ENCODE data around the gene NFASC. TPM values are rescaled to one million over a fixed set of nuclear protein-coding genes. Genes with fewer than 3 reads are reported as not detected.

Gene NFASC
- total and polyA plus RNA-seq, 2 donors (not counting 3 experiments of a cell fraction or from before 2014, with no cell fraction given), result not detected

DNA sequence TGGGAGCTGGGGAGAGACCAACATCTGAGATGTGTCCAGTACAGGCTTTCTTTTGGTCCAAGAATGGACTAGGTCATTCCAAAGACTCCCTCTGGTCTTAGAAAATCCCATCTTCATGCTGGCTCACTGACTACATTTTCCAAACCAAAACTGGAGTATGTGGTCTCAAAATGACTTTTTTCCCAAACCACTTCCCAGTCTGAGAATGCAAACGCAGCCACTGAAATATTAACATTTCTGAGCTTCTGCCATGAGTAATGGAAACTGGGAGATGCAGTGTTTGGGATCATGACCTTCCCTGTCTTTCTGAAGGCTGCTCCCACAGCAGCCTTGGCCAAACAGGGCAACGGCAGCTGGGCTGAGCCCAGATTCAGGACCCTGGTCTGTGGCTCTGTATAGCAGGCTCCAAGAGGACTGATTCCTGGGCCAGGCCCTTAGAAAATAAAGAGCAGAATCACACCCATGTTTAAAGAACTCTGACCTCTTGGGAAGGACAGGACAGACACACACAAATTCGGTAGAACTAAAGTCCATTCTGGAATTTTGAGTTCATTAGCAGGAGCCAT lies 110.3 kb downstream of the NFASC start:
- CTCF ChIA-PET, result interaction anchor here (1.2 to 6.5 kb wide), 4 partner anchors 8 to 81 kb away, joined by 3 to 101 read pairs (median 6); no protein-coding TSS in a partner anchor
- no peak overlapping the region for H3K27ac ChIP-seq (ENCODE audit: insufficient read depth, low read depth, low read length)
- H4K20me1 ChIP-seq (replicated peaks; ENCODE audit: control insufficient read depth, extremely low read depth, insufficient read depth, low read length), result no peaks in the 10 kb centered on the region
- H3K9me1 ChIP-seq (replicated peaks; ENCODE audit: control insufficient read depth, extremely low read depth, insufficient read depth, low read length), result no peaks in the 10 kb centered on the region
- no peak overlapping the region for H3K9ac ChIP-seq (replicated peaks; ENCODE audit: extremely low read depth, insufficient read depth, low read length)
- H3K36me3 ChIP-seq (ENCODE audit: control insufficient read depth in 2 of 2, extremely low read depth in 1 of 2, insufficient read depth in 2 of 2, low read length in 2 of 2), result no peaks in the 10 kb centered on the region
- intact Hi-C loops (cut with micrococcal nuclease), result no loop called here
- FAIRE-seq, result no peak
- H3K9me3 ChIP-seq (replicated peaks; ENCODE audit: control insufficient read depth, insufficient read depth, low read length), result no peaks in the 10 kb centered on the region
- dilution Hi-C loops (cut with MboI; ENCODE audit: extremely low pct_ligation_motif_present, low sequenced_read_pairs), result no loop called here
- H3K4me3 ChIP-seq (replicated peaks in 1 of 3; ENCODE audit: insufficient read depth in 1 of 3, low read depth in 1 of 3, low read length in 3 of 3), result no peak overlapping the region
- BruUV-seq (replicated peaks), result no TSS peak
- no peak overlapping the region for H3K4me2 ChIP-seq (ENCODE audit: insufficient read depth, low read length)
- H2AFZ ChIP-seq (ENCODE audit: low read depth, low read length), result no peak overlapping the region
- H3K4me1 ChIP-seq (ENCODE audit: control insufficient read depth, extremely low read depth, insufficient read depth, low read length), result no peaks in the 10 kb centered on the region
- TF ChIP-seq EZH2 (IDR thresholded peaks at IDR 0.05; ENCODE audit: borderline replicate concordance, low read depth, low read length, severe bottlenecking) (no peak), MAX (IDR thresholded peaks at IDR 0.05; ENCODE audit: insufficient read depth, insufficient read length) (no peak), FOS (IDR thresholded peaks at IDR 0.05; ENCODE audit: borderline replicate concordance, insufficient read depth, low read length) (no peak), POLR2A (IDR thresholded peaks at IDR 0.05; ENCODE audit: low read depth, low read length) (no peak), POLR2AphosphoS5 (IDR thresholded peaks at IDR 0.05; ENCODE audit: insufficient read depth, low read depth, low read length) (no peak), JUN (IDR thresholded peaks at IDR 0.05; ENCODE audit: borderline replicate concordance, insufficient read depth, insufficient read length, low read depth) (no peak), MYC (IDR thresholded peaks at IDR 0.05; ENCODE audit: low read depth, low read length) (no peak), GATA2 (IDR thresholded peaks at IDR 0.05; ENCODE audit: insufficient read depth, insufficient read length, low read depth, low read length) (no peak)
- TF ChIP-seq, protein P1, sequence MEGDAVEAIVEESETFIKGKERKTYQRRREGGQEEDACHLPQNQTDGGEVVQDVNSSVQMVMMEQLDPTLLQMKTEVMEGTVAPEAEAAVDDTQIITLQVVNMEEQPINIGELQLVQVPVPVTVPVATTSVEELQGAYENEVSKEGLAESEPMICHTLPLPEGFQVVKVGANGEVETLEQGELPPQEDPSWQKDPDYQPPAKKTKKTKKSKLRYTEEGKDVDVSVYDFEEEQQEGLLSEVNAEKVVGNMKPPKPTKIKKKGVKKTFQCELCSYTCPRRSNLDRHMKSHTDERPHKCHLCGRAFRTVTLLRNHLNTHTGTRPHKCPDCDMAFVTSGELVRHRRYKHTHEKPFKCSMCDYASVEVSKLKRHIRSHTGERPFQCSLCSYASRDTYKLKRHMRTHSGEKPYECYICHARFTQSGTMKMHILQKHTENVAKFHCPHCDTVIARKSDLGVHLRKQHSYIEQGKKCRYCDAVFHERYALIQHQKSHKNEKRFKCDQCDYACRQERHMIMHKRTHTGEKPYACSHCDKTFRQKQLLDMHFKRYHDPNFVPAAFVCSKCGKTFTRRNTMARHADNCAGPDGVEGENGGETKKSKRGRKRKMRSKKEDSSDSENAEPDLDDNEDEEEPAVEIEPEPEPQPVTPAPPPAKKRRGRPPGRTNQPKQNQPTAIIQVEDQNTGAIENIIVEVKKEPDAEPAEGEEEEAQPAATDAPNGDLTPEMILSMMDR (IDR thresholded peaks at IDR 0.05; ENCODE audit: extremely low read depth in 1 of 2, insufficient read depth in 1 of 2, low read depth in 1 of 2, low read length in 2 of 2), result no peak
- H3K79me2 ChIP-seq (ENCODE audit: control insufficient read depth, insufficient read depth, low read length), result no peaks in the 10 kb centered on the region
- H3K27me3 ChIP-seq (ENCODE audit: control insufficient read depth in 2 of 2, insufficient read depth in 2 of 2, low read length in 2 of 2), result peaks cover 2 to 5% of the 10 kb centered on the region in 2 experiments
- POLR2A ChIA-PET, result no interaction called here
- DNase-seq (ENCODE audit: low read depth, low spot score), result no peak
